ENCODE data around the gene SNAPC1.
A peak's percentile ranks its signal among the peaks of the same experiment; 100 is the strongest.

SNAPC1 gene, protein sequence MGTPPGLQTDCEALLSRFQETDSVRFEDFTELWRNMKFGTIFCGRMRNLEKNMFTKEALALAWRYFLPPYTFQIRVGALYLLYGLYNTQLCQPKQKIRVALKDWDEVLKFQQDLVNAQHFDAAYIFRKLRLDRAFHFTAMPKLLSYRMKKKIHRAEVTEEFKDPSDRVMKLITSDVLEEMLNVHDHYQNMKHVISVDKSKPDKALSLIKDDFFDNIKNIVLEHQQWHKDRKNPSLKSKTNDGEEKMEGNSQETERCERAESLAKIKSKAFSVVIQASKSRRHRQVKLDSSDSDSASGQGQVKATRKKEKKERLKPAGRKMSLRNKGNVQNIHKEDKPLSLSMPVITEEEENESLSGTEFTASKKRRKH

GRCh38 chr14:61761959-61762786 lies at the start of gene SNAPC1:
Gene SNAPC1, plus strand, starts transcription at chr14:61762420. Its CDS starts 41 bp downstream, at chr14:61762461.
- Histone ChIP-seq H3K27me3 (replicated peaks) (no peaks in the 10 kb centered on the region), H3K4me3 (ENCODE audit: low read depth, low read length) (peak within 1 kb of the TSS; percentile 92), H3K36me3 (replicated peaks) (no peaks in the 10 kb centered on the region), H3K27ac (peak within 1 kb of the TSS; percentile 66)
- no peak for TF ChIP-seq CTCF (IDR thresholded peaks at IDR 0.05; ENCODE audit: low read depth, low read length, missing control alignments)
- in situ Hi-C loops (cut with HindIII; ENCODE audit: low pct_ligation_motif_present, low sequenced_read_pairs) = no loop called here
- DNase-seq = peak; percentile 95

GRCh38 chr14:61713724-61714437 lies 48.3 kb upstream of the SNAPC1 start:
- peak overlapping the region; percentile 31 for H3K4me3 ChIP-seq (ENCODE audit: low read depth, low read length)
- TF ChIP-seq CTCF (IDR thresholded peaks at IDR 0.05; ENCODE audit: low read depth, low read length, missing control alignments) = peak; percentile 10

DNA sequence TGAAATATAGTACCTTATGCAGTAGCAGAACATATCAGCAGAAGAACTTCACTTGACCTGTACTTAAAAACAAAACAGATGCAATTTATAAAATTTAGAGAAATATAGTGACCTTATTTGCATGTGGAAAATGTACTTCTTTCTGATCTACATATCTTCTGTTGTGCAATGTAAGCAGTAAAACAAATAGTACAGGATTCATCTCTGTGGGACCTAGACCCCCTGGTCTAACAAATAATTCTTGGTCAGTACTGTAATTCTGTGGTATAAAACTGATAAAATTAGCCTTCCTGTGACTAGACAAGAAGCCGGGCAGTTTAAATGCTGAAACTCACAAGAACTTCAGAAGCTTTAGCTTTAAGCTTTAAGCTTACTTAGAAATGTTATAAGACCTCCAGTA lies 45.3 kb upstream of the SNAPC1 start:
- no peaks in the 10 kb centered on the region for H3K27me3 ChIP-seq (replicated peaks)
- in situ Hi-C loops (cut with HindIII; ENCODE audit: low pct_ligation_motif_present, low sequenced_read_pairs) = loop anchor here (25.0 kb wide), 2 partner anchors 155 to 255 kb away; no protein-coding TSS in a partner anchor
- H3K27ac ChIP-seq = peak overlapping the region; percentile 40
- no peak for DNase-seq
- peak overlapping the region; percentile 4 for H3K4me3 ChIP-seq (ENCODE audit: low read depth, low read length)
- no peak for TF ChIP-seq CTCF (IDR thresholded peaks at IDR 0.05; ENCODE audit: low read depth, low read length, missing control alignments)
- H3K36me3 ChIP-seq (replicated peaks) = peaks cover 23% of the 10 kb centered on the region

More at GRCh38 chr14:61713724-61714437, 48.3 kb upstream of the SNAPC1 start:
- Histone ChIP-seq H3K36me3 (replicated peaks) (peaks cover under 1% of the 10 kb centered on the region), H3K27ac (peak overlapping the region; percentile 12), H3K27me3 (replicated peaks) (no peaks in the 10 kb centered on the region)
- in situ Hi-C loops (cut with HindIII; ENCODE audit: low pct_ligation_motif_present, low sequenced_read_pairs) = loop anchor here (25.0 kb wide), 2 partner anchors 152 to 252 kb away; no protein-coding TSS in a partner anchor
- DNase-seq = no peak

DNA sequence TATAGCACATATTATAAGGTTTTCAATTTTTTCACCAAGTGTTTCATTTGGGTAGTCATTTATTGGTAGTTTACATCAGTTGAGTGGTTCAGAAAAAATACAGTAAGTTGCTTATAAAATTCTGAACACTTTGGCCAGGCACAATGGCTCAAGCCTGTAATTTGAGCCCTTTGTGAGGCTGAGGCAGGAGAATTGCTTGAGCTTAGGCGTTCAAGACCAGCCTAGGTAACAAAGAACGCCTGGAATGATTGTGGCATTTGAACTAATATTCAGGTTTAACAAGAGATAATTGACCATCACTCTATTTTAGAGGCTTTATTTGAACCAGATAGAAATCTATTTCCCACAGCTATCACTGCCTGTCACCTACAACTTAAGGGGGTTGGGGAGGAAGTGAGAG lies 44.2 kb upstream of the SNAPC1 start:
- Histone ChIP-seq H3K36me3 (replicated peaks) (peaks cover 30% of the 10 kb centered on the region), H3K27ac (peak overlapping the region; percentile 40), H3K27me3 (replicated peaks) (no peaks in the 10 kb centered on the region), H3K4me3 (ENCODE audit: low read depth, low read length) (peak overlapping the region; percentile 6)
- no peak for DNase-seq
- in situ Hi-C loops (cut with HindIII; ENCODE audit: low pct_ligation_motif_present, low sequenced_read_pairs) = loop anchor here (25.0 kb wide), 2 partner anchors 156 to 256 kb away; no protein-coding TSS in a partner anchor
- TF ChIP-seq CTCF (IDR thresholded peaks at IDR 0.05; ENCODE audit: low read depth, low read length, missing control alignments) = no peak
